ENCODE results near the gene FBXW10B.
"Not testable (repeated sequence)": the region's sequence is repeated elsewhere in the genome, so short reads cannot be mapped to it uniquely, and the experiment has no call there.

DNA sequence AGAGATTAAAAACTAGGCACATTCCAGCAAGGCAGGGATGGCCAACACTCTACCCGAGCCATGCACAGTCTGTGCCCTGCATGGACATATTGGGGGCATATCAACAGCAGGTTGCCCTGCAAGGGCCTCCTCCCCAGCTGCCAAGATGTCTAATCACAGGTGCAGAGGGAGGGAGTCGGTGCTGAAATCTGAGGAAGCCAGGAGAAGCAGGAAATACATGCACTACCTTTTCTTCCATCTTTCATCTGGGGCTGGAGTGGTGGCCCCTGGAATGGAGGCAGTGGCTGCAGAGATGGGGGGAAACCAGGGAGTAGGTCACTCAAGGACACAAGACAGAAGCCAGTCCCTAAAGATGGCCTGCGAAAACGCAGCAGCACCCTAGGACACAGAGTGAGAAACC is 3.8 kb upstream of the FBXW10B start:
- not testable (repeated sequence) for TF ChIP-seq EGR2 (tag by site-specific recombination; IDR thresholded peaks at IDR 0.05; ENCODE audit: low read depth); ZNF621 (tag by site-specific recombination; IDR thresholded peaks at IDR 0.05); ZSCAN30 (tag by site-specific recombination; IDR thresholded peaks at IDR 0.05); ZNF274 (IDR thresholded peaks at IDR 0.05; ENCODE audit: low read length); ZNF274 (tag by site-specific recombination; IDR thresholded peaks at IDR 0.05; ENCODE audit: borderline replicate concordance); ZNF792 (tag by site-specific recombination; IDR thresholded peaks at IDR 0.05); ZBTB8A (tag by site-specific recombination; IDR thresholded peaks at IDR 0.05); ZBTB21 (tag by site-specific recombination; IDR thresholded peaks at IDR 0.05); ZNF114 (tag by site-specific recombination; IDR thresholded peaks at IDR 0.05); SP7 (tag by site-specific recombination; IDR thresholded peaks at IDR 0.05); REPIN1 (tag by site-specific recombination; IDR thresholded peaks at IDR 0.05; ENCODE audit: low read depth); MYNN (tag by site-specific recombination; IDR thresholded peaks at IDR 0.05; ENCODE audit: borderline replicate concordance)
- TF ChIP-seq, protein P1, sequence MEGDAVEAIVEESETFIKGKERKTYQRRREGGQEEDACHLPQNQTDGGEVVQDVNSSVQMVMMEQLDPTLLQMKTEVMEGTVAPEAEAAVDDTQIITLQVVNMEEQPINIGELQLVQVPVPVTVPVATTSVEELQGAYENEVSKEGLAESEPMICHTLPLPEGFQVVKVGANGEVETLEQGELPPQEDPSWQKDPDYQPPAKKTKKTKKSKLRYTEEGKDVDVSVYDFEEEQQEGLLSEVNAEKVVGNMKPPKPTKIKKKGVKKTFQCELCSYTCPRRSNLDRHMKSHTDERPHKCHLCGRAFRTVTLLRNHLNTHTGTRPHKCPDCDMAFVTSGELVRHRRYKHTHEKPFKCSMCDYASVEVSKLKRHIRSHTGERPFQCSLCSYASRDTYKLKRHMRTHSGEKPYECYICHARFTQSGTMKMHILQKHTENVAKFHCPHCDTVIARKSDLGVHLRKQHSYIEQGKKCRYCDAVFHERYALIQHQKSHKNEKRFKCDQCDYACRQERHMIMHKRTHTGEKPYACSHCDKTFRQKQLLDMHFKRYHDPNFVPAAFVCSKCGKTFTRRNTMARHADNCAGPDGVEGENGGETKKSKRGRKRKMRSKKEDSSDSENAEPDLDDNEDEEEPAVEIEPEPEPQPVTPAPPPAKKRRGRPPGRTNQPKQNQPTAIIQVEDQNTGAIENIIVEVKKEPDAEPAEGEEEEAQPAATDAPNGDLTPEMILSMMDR (tag by site-specific recombination; IDR thresholded peaks at IDR 0.05) = not testable (repeated sequence)
- TF ChIP-seq, protein P2, sequence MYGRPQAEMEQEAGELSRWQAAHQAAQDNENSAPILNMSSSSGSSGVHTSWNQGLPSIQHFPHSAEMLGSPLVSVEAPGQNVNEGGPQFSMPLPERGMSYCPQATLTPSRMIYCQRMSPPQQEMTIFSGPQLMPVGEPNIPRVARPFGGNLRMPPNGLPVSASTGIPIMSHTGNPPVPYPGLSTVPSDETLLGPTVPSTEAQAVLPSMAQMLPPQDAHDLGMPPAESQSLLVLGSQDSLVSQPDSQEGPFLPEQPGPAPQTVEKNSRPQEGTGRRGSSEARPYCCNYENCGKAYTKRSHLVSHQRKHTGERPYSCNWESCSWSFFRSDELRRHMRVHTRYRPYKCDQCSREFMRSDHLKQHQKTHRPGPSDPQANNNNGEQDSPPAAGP (tag by site-specific recombination; IDR thresholded peaks at IDR 0.05) = not testable (repeated sequence)
- TF ChIP-seq, protein P3, sequence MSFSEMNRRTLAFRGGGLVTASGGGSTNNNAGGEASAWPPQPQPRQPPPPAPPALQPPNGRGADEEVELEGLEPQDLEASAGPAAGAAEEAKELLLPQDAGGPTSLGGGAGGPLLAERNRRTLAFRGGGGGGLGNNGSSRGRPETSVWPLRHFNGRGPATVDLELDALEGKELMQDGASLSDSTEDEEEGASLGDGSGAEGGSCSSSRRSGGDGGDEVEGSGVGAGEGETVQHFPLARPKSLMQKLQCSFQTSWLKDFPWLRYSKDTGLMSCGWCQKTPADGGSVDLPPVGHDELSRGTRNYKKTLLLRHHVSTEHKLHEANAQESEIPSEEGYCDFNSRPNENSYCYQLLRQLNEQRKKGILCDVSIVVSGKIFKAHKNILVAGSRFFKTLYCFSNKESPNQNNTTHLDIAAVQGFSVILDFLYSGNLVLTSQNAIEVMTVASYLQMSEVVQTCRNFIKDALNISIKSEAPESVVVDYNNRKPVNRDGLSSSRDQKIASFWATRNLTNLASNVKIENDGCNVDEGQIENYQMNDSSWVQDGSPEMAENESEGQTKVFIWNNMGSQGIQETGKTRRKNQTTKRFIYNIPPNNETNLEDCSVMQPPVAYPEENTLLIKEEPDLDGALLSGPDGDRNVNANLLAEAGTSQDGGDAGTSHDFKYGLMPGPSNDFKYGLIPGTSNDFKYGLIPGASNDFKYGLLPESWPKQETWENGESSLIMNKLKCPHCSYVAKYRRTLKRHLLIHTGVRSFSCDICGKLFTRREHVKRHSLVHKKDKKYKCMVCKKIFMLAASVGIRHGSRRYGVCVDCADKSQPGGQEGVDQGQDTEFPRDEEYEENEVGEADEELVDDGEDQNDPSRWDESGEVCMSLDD (tag by site-specific recombination; IDR thresholded peaks at IDR 0.05) = not testable (repeated sequence)

Data from HEK293 (cell line).